Measurements from ENCODE around the gene POR.

Gene POR

DNA sequence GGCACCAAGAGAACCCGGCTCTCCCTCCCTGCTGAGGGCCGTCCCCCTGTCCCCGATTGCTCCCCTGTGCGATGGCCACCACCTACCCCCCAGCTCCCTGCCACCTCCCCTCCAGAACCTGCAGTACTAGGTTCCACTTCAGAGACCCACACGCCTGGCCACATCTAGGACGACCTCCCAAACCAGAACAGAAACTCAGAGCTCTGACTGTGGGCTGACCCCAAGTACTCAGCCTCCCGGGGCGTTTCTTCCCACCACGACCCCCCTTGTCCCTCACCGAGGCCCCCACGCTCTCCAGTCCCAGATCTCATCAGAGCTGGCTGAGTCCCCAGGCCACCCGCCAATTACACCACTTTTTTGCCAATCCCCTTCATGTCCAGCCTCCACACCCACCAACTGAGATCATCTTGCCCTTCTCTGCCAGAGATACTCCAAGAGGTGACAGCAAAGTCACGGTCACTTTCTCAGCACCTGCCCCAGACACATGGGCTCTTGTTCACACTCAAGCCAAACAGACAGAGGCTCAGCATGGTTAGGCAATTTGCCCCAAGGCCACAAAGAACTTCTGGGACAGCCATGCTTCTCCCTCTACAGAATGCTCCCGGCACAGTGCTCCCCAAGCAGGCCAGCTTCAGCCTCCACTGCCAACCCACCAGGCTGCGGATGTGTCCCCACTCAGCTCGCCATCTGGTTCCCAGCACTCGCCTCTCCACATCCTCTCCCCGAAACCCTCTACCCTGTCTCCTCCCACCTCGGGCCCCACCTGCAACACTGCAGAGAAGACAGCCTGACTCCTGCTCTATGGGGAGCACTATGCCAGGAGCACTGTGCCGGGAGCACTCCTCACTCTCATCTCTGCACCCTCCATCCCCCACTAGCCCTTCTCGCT is 74.8 kb downstream of the POR start:
- DNase-seq (ENCODE audit: low read depth, low spot score): no peak
- no peak overlapping the region for H3K4me3 ChIP-seq (ENCODE audit: low read depth, low read length)
- POLR2A ChIA-PET: no interaction called here
- TF ChIP-seq, protein P1, sequence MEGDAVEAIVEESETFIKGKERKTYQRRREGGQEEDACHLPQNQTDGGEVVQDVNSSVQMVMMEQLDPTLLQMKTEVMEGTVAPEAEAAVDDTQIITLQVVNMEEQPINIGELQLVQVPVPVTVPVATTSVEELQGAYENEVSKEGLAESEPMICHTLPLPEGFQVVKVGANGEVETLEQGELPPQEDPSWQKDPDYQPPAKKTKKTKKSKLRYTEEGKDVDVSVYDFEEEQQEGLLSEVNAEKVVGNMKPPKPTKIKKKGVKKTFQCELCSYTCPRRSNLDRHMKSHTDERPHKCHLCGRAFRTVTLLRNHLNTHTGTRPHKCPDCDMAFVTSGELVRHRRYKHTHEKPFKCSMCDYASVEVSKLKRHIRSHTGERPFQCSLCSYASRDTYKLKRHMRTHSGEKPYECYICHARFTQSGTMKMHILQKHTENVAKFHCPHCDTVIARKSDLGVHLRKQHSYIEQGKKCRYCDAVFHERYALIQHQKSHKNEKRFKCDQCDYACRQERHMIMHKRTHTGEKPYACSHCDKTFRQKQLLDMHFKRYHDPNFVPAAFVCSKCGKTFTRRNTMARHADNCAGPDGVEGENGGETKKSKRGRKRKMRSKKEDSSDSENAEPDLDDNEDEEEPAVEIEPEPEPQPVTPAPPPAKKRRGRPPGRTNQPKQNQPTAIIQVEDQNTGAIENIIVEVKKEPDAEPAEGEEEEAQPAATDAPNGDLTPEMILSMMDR (IDR thresholded peaks at IDR 0.05; ENCODE audit: insufficient read depth, low read length, missing control alignments): no peak
- CTCF ChIA-PET: no interaction called here

DNA sequence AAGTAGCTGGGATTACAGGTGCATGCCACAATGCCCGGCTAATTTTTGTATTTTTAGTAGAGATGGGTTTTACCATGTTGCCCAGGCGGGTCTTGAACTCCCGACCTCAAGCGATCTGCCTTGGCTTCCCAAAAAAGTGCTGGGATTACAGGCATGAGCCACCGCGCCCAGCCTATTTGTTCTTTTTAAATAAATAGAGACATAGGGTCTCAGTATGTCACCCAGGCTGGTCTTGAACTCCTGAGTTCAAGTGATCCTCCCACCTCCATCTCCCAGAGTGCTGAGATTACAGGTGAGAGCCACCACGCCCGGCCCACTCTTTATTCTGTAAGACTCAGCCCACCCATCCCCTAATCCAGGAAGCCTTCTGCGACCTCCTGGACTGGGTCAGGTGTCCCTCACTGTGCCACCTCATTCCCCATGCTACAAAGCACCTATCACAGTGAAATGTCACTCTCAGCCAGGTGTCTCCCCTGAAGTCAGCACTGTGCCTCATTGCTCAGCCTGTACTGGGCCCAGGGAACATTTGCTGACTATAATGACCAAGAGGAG is 76.7 kb downstream of the POR start:
- no peak overlapping the region for H3K4me3 ChIP-seq (ENCODE audit: low read depth, low read length)
- ChIA-PET CTCF (interaction anchor here (0.7 kb wide), 1 partner anchor 123 kb away, joined by 3 read pairs; no protein-coding TSS in a partner anchor), POLR2A (no interaction called here)
- TF ChIP-seq, protein P1 (IDR thresholded peaks at IDR 0.05; ENCODE audit: insufficient read depth, low read length, missing control alignments): no peak
- DNase-seq (ENCODE audit: low read depth, low spot score): no peak

DNA sequence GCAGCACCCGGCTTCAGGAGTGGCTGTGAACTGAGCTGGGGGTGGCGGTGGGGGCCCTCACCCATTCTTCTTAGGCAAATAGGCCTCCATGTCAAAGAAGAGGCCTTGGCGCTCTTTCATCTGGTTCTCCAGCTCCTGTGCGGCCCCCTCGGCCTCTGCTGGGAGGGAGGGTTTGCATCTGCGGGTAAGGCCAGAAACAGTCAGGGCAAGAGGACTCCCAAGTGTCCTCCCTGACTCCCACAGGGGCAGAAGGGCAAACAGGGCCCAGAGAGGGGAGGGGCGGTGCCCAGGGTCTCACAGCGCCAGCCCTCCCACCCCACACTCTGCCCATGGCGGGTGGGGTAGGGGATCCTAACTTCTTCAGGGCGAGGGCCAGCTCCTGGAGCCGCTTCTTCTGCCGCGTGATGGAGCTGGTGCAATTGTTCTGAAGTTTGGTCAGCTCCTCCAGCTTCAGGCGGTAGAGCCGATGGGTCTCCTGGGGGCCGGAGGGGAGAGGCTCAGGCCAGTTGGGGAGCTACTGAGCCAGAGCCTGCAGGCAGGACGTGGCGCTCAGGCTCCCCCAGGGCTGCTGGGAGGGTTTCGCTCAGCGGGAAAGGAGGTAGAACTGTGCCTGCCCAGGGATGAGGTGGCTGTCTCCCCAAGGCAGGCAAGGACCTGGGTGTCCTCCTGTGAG is 77.3 kb downstream of the POR start:
- POLR2A ChIA-PET: no interaction called here
- TF ChIP-seq, protein P1 (IDR thresholded peaks at IDR 0.05; ENCODE audit: insufficient read depth, low read length, missing control alignments): no peak
- no peak overlapping the region for H3K4me3 ChIP-seq (ENCODE audit: low read depth, low read length)
- DNase-seq (ENCODE audit: low read depth, low spot score): no peak
- CTCF ChIA-PET: interaction anchor here (0.7 kb wide), 1 partner anchor 123 kb away, joined by 3 read pairs; no protein-coding TSS in a partner anchor

DNA sequence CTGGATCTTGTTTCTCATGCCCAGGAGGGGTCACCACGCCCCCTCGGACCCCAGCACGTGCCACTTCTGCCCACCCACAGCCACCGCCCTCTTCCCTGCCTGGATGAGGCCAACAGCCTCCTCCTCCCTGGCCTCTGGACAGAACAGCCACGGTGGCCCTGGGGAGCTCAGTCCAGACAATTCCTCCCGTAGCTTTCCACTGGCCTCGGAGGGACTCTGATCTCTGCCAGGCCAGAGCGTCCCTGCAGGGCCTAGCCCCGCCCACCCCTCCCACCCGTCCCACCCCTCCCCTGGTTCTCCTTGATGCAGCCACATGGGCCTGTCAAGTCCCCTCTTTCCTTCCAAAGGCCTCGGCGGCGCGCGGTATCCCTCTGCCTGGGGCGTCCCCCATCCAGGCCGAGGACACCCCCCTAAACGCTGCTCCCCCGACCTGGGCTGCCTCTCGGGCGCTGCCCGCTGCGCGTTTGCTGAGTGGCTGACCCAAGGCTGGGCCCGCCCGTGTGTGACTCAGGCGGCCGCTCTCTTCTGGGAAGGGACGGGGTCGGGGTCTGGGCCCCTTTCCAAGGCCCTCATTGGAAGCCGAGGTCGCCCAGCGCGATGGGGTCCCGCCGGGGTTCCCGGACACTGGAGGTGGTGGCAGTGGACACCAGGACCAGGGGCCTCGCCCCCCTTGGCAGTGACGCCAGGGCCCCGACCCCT is 78.9 kb downstream of the POR start:
- CTCF ChIA-PET: interaction anchor here (1.0 to 1.1 kb wide), 2 partner anchors 9 to 27 kb away, joined by 3 read pairs; no protein-coding TSS in a partner anchor
- TF ChIP-seq, protein P1 (IDR thresholded peaks at IDR 0.05; ENCODE audit: insufficient read depth, low read length, missing control alignments): no peak
- H3K4me3 ChIP-seq (ENCODE audit: low read depth, low read length): peak overlapping the region; percentile 80
- POLR2A ChIA-PET: interaction anchor here (0.5 to 1.5 kb wide), 3 partner anchors 26 to 127 kb away, joined by 3 to 4 read pairs (median 3); no protein-coding TSS in a partner anchor
- DNase-seq (ENCODE audit: low read depth, low spot score): no peak

DNA sequence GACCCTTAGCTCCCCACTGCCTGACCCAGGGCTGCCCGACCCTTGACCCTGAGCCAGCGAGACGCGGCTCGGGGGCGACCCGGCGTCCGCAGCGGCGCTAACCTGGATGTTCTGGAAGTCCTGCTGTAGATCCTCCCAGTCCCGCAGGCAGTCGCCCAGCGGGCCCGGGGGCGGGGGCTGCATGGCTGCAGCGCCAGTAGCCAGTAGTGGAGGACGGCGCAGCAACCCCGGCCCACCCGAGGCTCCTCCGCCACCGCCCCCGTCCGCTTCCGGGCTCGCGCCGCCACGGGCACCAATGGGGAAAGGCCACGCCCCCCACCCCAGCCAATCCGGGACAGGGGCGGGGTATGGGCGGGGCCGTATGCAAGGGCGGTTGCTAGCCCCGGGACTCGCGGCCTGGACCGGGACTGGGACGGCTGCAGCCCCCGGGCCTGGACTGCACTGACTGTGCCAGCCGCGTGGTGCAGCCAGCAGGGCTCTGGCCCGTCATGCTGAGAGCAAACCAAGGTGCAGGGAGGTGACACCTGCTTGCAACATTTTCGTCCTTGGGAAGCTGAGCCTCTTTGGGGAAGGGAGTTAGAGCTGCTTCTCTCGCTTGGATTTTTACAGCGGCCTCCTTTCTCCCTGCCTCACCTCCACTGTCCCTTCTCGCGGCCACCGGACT is 79.6 kb downstream of the POR start, which contains the start of gene TMEM120A:
Gene TMEM120A, minus strand, starts transcription at position 208 of the 664 bp plus-strand sequence. Its CDS starts 25 bp downstream, at position 183.
- peak within 1 kb of the TSS; percentile 80 for H3K4me3 ChIP-seq (ENCODE audit: low read depth, low read length)
- CTCF ChIA-PET: interaction anchor here (1.0 to 1.1 kb wide), 3 partner anchors 9 to 130 kb away, joined by 3 read pairs; no protein-coding TSS in a partner anchor
- TF ChIP-seq, protein P1 (IDR thresholded peaks at IDR 0.05; ENCODE audit: insufficient read depth, low read length, missing control alignments): peak; percentile 41
- POLR2A ChIA-PET: interaction anchor here (0.6 to 1.5 kb wide), 4 partner anchors 18 to 128 kb away, joined by 3 to 5 read pairs (median 4); no protein-coding TSS in a partner anchor
- peak; percentile 31 for DNase-seq (ENCODE audit: low read depth, low spot score)

Data from AG04449 (cell line).